22Rv1 (cell line): ENCODE results near the gene CFAP54.

Source experiments
- ZFX ChIP-seq: fragments of 450-650 bp; IDR thresholded peaks from 2 replicates; pipeline ENCODE4 v1.6.1; 2017; ENCODE audit warnings: antibody characterized with exemption, borderline replicate concordance
- TF ChIP-seq, protein P1 (sequence below): fragments of 450-650 bp; IDR thresholded peaks from 2 replicates; pipeline ENCODE4 v1.5.1; 2017; ENCODE audit warnings: mild to moderate bottlenecking

DNA sequence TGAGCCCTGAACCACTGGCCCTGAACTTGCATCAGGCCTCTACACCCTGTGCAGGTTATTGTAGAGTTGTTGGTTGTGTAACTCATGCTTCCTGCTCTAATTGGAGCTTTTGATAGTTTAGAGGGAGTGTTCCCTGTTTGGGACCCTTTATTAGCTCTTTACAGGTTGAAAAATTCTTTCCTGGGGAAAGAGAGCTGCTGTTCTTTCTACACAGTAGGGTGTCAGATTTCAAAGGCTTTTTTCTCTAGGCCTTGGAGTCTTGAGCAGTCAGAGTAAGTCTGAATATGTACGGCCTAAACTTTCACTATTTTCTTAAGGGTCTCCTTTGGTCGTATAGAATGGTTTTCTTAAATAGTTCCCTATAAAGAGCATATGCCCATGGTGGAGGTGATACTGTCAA is 356.9 kb downstream of the CFAP54 start:
- TF ChIP-seq, protein P1, sequence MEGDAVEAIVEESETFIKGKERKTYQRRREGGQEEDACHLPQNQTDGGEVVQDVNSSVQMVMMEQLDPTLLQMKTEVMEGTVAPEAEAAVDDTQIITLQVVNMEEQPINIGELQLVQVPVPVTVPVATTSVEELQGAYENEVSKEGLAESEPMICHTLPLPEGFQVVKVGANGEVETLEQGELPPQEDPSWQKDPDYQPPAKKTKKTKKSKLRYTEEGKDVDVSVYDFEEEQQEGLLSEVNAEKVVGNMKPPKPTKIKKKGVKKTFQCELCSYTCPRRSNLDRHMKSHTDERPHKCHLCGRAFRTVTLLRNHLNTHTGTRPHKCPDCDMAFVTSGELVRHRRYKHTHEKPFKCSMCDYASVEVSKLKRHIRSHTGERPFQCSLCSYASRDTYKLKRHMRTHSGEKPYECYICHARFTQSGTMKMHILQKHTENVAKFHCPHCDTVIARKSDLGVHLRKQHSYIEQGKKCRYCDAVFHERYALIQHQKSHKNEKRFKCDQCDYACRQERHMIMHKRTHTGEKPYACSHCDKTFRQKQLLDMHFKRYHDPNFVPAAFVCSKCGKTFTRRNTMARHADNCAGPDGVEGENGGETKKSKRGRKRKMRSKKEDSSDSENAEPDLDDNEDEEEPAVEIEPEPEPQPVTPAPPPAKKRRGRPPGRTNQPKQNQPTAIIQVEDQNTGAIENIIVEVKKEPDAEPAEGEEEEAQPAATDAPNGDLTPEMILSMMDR, result no peak
- TF ChIP-seq ZFX, result no peak
